CD4-positive, alpha-beta T cell treated with Interleukin-15 for 4 hours (primary cell): ENCODE results near the gene ACP7.
"Not testable (repeated sequence)": the region's sequence is repeated elsewhere in the genome, so short reads cannot be mapped to it uniquely, and the experiment has no call there.

Experiments used
- DNase-seq: peaks from one replicate; pipeline ENCODE4 v3.0.0-alpha.2; 2020; ENCODE audit warnings: low spot score

ACP7 gene

GRCh38 chr19:39078436-39079200 lies 5.5 kb upstream of the ACP7 start:
- no peak for DNase-seq

GRCh38 chr19:39080431-39080830 lies 3.7 kb upstream of the ACP7 start:
- DNase-seq: no peak

GRCh38 chr19:39082167-39082566 lies 2.0 kb upstream of the ACP7 start:
- no peak for DNase-seq

DNA sequence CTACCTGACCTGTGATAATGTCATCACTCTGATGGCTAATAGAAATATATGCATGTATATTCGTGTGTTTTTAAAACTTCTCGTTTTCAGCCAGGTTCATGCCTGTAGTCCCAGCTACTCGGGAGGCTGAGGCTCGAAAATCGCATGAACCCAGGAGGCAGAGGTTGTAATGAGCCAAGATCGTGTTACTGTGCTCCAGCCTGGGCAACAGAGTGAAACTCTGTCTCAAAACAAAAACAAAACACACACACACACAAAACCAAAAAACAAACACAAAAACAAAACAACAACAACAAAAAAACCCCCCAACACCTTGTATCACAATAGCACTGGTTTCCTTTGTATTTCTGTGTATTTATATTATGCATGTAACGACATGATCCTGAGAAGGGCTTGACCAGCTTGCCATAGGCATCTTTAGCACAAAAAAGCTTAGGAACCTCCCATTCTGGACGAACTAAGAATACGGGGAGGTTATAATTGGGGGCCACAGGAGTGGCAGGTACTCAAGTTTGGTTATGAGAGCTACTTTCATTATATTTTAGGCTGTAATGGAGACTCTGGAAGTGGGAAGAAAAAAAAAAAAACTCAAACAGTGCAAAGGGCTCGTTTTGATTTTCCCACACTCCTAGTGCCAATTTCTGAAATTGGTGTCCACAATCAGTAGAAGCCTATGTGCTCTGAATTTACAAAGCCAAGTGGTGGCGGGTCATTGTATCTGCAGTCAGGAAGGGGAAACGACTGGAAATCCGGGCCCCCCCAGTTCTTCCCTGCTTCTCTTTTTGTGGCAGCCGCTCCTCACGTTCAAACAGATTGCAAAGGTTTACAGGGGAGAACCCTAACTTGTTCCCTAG lies 1.2 kb upstream of the ACP7 start:
- DNase-seq: no peak

GRCh38 chr19:39083599-39083982 lies 577 bp upstream of the ACP7 start:
- DNase-seq: peak; percentile 4

GRCh38 chr19:39084732-39085080 lies 538 bp downstream of the ACP7 start:
- no peak for DNase-seq

- no peak for DNase-seq
Observed at GRCh38 chr19:39085392-39085791, 1.2 kb downstream of the ACP7 start.

GRCh38 chr19:39086386-39086785 lies 2.2 kb downstream of the ACP7 start:
- no peak for DNase-seq

DNA sequence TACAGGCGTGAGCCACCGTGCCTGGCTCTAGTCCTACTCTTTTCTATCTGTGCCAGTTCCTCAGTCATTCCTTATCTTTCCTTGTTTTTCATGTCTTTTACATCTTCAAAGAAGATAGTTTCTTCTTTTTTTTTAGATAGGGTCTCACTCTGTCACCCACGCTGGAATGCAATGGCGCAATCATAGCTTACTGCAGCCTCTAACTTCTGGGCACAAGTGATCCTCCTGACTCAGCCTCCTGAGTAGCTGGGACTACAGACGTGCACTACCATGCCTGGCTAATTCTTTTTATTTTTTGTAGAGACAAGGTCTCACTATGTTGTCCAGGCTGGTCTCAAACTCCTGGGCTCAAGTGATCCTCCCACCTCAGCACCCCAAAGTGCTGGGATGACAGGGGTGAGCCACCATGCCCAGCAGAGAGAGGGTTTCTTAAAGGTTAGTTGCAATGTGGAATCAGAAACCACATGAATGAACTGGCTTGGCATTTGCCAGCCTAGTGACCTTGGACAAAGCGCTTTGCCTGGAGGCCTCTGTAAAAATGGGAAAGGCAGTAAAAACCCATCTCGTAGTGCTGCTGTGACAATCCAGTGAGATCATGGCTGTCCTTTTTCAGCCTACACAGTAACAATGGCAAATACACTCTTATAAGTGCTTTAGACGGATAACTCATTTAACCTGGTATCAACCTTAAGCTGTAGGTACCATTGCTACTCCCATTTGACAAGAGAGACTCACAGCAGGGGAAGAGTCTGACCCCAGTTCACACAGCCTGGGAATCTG lies 3.9 kb downstream of the ACP7 start:
- no peak for DNase-seq

DNA sequence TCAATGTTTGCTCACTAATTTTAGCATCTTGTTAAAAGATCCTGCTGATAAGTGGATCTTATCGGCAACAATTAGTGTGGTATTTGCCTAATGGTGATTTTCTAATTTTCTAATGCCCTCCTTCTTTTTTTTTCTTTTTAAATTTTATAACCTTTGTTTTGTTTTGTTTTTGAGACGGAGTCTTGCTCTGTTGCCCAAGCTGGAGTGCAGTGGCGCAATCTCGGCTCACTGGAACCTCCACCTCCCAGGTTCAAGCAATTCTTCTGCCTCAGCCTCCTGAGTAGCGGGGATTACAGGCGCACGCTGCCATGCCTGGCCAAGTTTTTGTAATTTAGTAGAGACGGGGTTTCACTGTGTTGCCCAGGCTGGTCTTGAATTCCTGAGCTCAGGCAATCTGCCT lies 5.8 kb downstream of the ACP7 start:
- not testable (repeated sequence) for DNase-seq

DNA sequence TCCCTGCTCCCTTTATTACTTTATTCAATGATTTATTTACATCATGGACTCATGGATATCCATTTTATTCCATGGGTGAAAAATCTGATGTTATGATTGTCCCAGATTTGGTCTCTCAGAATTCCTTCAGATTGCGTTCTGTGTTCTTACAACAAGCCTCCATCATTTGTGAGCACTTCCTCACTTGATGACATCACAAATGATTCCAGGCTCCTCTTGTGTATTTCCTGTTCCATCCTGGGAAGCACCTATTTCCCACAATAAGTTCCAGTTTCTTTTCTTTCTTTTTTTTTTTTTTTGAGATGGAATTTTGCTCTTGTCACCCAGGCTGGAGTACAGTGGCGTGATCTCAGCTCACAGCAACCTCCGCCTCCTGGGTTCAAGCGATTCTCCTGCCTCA lies 6.7 kb downstream of the ACP7 start:
- no peak for DNase-seq

- DNase-seq: not testable (repeated sequence)
Observed at GRCh38 chr19:39095799-39096540, 11.8 kb downstream of the ACP7 start.

GRCh38 chr19:39097299-39097698 lies 13.1 kb downstream of the ACP7 start:
- DNase-seq: no peak

DNA sequence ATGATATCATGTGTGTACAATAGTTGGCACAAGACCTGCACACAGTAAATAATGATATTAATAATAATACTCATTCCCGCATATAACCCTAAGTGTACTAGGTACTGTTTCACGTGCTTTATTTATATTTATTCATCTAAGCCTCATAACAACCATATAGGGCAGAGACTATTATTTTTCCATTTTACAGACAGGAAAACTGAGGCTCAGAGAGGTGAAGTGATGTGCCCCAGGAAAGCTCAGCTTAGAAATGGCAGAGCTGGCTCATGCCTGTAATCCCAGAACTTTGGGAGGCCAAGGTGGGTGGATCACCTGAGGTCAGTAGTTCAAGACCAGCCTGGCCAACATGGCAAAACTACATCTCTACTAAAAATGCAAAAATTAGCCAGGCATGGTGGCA lies 13.6 kb downstream of the ACP7 start:
- no peak for DNase-seq

DNA sequence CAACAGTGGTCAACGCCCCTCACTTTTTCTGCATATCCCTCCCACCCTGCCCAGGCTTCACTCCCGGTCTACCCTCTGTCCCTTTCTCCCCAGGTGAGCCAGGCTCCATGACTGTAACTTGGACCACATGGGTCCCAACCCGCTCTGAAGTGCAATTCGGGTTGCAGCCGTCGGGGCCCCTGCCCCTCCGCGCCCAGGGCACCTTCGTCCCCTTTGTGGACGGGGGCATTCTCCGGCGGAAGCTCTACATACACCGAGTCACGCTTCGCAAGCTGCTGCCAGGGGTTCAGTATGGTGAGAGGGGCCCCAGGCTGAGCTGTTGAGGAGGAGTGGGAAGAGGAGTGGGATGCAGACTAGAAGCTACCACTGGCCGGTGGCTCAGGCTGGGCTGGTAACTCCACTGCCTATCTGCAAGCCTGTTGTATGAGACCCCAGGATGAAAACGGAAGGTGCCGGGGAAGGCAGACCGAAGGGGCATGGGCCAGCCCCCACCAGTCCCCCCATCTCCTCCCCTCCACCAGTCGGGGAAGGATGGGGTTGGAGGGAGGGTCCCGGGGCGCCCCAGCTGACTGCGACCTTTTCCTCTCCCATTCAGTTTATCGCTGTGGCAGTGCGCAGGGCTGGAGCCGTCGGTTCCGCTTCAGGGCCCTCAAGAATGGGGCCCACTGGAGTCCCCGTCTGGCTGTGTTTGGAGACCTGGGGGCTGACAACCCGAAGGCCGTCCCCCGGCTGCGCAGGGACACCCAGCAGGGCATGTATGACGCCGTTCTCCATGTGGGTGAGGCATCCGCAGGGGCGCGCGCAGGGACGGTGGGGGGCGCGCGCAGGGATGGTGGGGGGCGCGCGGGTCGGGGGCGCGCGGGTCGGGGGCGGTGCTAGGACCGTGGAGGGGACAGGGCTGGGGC lies 14.4 kb downstream of the ACP7 start:
- DNase-seq: no peak

DNA sequence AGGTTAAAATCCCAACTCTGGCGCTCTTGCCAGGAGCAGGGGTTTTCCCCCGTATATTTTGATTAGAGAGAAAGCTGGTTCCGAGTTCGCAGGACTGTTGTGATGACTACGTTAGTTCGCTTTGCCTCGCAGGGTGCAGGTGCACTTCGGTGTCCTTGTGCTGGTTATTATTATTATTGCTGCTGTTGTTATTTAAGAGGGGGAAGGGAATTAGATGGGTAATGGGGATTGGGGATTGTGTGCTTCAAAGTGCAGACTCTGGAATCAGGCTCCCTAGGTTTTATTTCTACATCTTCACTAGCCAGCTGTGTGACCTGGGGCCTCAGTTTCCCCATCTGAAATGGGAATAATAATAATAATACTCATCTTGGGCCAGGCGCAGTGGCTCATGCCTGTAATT lies 15.2 kb downstream of the ACP7 start:
- DNase-seq: no peak

GRCh38 chr19:39100500-39101166 lies 16.5 kb downstream of the ACP7 start:
- no peak for DNase-seq

DNA sequence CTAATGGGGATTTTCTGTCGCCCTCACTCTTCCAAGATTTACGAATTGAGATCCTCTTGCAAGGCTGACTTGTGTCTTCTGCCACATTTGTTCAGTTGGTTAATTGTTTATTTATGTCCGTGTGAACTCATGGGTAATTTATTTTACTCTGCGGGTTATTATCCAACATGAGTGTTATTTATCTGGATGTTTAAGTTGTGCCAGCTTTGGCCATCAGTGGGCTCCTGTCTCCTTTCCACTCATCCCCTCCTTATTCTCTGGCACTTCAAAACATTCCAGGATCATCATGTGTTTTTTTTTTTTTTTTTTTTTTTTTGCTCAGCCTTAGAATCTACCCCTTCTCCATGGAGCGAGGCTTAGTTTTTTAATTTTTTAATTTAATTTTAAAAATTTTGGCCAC lies 19.0 kb downstream of the ACP7 start:
- DNase-seq: no peak

DNA sequence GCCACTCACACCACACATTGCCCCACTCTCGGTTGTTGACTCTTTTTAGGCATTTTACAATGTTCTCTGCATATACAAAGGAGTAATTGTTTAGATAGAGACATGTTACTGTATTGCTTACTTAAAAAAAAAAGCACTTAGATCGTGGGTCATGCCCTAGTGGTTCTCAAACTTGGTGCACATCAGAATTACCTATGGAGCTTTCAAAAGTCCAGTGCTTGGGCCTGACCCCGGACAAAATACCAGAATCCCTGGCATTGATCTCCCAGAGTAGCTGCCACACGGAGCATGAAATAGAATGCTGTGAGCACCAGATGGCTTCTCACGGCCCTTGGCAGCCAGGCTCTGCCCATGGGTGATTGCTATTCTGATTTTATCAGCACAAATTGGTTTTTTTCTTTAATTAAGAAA lies 20.0 kb downstream of the ACP7 start:
- DNase-seq: no peak

DNA sequence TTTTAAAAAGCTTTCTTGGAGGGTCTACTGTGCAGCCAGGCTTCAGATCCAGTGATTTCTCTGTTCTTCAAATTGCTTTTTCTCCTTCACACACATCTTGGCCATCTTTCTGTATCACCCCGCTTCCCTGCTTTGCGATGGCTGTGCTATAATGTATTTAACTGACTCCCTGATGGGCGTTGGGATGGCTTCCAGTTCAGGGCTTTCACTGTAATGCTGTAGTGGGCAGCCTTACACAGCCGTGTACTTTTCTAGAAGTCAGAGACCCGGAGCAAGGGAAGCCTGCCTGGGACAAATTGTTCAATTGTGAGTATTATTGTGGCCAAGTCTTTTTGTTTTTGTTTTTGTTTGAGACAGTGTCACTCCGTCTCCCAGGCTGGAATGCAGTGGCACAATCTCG lies 22.0 kb downstream of the ACP7 start:
- no peak for DNase-seq
